ENCODE results near the gene AKAP4. TPM values are rescaled to one million over a fixed set of nuclear protein-coding genes. Genes with fewer than 3 reads are reported as not detected.

Gene AKAP4, protein sequence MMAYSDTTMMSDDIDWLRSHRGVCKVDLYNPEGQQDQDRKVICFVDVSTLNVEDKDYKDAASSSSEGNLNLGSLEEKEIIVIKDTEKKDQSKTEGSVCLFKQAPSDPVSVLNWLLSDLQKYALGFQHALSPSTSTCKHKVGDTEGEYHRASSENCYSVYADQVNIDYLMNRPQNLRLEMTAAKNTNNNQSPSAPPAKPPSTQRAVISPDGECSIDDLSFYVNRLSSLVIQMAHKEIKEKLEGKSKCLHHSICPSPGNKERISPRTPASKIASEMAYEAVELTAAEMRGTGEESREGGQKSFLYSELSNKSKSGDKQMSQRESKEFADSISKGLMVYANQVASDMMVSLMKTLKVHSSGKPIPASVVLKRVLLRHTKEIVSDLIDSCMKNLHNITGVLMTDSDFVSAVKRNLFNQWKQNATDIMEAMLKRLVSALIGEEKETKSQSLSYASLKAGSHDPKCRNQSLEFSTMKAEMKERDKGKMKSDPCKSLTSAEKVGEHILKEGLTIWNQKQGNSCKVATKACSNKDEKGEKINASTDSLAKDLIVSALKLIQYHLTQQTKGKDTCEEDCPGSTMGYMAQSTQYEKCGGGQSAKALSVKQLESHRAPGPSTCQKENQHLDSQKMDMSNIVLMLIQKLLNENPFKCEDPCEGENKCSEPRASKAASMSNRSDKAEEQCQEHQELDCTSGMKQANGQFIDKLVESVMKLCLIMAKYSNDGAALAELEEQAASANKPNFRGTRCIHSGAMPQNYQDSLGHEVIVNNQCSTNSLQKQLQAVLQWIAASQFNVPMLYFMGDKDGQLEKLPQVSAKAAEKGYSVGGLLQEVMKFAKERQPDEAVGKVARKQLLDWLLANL
- not detected for total RNA-seq

DNA sequence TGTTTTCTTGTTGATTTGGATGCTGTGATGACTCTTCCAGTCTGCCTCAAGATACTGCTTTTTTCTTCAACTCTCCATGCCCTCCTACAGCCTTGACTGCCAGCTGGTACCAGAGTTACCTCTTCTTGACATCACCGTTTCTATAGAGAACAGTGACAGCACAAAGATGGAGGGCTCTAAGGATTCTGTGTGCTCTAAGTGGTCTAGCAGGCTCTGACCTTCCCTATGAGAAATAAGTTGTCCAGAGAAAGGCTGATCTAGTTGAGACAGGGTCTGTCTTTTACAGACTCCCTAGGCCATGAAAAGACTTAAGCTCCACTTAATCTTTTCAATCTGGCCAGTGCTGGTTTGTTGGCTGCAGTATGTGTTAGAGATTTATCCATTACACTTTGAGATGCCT lies at the start of gene AKAP4:
Gene AKAP4 (minus strand): TSS at position 101 of the 400 bp plus-strand sequence. CDS start 118 bp downstream, outside the sequence.
- DNase-seq (ENCODE audit: low read depth in 2 of 3, low spot score in 2 of 3) = no peak

DNA sequence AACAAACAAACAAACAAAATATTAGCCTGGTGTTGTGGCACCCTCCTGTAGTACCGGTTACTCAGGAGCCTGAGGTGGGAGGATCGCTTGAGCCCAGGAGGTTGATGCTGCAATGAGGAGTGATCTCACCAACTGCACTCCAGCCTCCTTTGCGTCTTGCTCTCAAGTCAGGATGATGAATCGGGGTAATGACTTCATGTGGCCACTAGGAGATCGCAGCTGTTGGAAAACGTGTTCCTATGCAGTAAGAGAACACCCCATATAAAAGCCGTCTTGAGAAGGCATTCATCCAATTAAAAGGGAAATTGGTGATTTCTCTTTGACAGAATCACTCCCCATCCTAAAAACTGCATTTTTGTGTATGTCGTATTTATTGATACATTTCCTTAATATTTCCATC lies 10.7 kb upstream of the AKAP4 start:
- DNase-seq (ENCODE audit: low read depth in 2 of 3, low spot score in 2 of 3) = peak in 1 of 3 donors; percentile 4

DNA sequence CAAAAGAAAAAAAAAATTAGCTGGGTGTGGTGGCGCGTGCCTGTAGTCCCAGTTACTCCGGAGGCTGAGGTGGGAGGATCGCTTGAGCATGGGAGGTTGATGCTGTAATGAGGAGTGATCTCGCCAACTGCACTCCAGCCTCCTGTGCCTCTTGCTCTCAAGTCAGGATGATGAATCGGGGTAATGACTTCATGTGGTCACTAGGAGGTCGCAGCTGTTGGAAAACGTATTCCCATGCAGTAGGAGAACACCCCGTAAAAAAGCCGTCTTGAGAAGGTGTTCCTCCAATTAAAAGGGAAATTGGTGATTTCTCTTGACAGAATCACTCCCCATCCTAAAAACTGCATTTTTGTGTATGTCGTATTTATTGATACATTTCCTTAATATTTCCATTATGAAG lies 5.9 kb upstream of the AKAP4 start:
- DNase-seq (ENCODE audit: low read depth in 2 of 3, low spot score in 2 of 3) = no peak

DNA sequence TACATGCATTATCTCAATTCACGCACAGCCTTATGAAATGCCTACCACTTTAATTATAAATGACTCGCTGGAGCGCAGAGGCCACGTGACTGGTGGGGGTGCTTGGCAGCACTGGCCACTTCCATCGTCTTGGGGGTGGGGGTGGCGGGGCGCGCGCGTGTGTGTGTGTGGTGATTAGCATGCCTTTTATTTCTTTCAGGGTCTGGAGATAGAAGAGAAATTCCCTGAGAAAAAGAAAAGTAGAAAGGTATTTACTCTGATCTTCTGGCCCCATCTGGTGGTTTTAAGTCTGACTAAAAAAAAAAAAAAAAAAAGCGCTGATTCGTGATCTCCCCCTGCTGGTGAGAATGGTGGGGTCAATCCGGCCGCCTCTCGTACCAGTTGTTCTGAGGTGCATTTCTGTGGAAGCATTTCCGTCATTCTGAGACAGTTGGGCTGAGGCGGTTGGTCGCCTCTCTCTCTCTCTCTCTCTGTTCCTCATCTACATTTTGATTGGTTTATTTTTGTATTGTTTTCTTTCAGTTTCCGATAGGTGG lies 3.6 kb upstream of the AKAP4 start, which contains the start of gene CCNB3:
Gene CCNB3 (plus strand): TSS at position 402 of the 536 bp plus-strand sequence. CDS start 80,399 bp downstream, outside the sequence.
- peak; percentile 36 to 86 (median 75) for DNase-seq (ENCODE audit: low read depth in 2 of 3, low spot score in 2 of 3)

DNA sequence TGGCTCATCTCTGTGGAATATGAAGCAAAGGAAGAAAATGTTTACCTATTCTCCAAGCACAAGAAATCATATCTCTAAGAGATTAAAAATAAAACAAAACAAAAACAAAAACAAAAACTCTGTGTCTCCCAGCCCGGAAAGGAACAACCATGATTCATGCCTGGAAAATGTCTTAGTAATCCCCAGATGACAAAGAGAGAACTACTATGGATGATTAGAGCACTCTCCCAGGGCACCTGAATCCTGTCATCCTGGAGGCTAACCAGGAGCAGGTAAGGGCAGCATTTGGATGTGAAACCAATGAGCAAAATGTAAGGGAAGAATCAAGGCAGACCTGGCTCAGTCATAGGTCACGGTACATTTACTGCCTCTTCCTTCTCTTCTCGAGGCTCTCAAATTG lies 1.7 kb upstream of the AKAP4 start:
- no peak for DNase-seq (ENCODE audit: low read depth in 2 of 3, low spot score in 2 of 3)

DNA sequence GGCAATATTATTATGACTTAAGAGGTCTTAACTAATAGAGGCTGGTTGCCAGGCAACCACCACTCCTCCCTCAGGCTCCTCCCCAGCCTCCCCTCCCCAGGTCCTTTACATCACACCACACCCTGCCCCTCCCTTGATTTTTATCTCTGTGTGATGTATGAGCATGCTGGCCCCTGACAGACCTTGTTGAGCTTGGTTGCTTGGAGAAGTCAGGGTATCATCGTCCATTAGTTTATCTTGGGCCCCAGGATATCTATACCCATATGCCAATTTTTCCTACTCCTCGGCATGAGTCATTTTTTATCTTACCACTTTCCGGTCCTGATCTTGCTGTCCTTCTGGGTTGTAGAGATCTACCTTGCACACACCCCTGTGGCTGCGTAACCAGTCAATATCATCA lies 2.5 kb downstream of the AKAP4 start:
- peak in 1 of 3 donors; percentile 4 for DNase-seq (ENCODE audit: low read depth in 2 of 3, low spot score in 2 of 3)

DNA sequence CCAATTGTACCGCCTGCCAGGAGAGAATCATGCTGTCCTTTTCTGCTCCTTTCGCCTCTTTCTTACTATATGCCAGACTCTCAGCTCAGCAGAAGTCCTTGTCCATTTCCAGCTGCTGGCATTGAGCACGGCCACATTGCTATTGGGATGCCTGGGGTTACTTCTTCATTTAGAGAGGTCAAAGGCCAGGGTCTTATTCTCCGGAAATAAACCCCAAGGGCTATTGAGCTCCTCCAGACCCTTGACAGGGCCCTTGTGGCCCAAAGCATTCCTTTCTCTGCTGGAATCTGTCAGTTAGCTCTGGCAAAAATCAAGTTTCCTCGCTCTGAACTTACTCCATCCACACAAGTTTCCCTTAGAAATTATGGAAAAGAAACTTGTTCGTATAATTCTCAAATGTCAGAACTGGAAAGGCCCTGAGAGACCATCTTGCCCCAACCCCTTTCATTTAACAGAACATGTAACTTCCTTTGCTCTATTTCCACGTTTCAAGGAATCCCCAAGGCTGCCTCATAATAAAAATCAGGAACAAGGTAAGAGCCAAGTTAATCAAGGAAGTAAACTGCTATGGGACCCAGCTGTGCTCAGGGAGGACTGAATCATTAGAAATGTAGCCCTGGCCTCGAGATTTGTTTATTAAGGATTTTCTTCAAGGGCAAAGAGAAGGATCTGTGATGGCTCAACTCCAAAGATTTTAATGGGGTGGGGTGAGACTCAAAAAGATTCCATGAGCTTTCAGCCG lies 11.8 kb downstream of the AKAP4 start:
- no peak for DNase-seq (ENCODE audit: low read depth in 2 of 3, low spot score in 2 of 3)

DNA sequence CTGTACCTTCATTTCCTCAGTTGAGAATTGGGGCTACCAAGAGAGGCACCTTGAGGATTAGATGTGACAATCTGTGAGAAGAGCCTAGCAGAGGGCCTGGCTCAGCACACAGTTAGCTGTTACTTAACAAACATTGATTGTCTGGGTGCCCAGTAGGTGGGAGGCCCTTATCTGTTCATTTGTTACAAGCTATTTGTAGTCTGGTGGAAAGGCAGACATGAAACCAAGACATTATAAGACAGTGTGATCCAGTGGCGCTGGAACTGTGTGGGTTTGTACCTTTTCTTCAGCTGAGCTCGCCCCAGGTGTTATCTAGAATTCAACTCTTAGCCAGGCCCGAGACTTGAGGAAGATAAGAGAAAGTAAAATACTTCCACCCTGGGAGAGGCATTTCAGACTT lies 16.9 kb downstream of the AKAP4 start:
- no peak for DNase-seq (ENCODE audit: low read depth in 2 of 3, low spot score in 2 of 3)

DNA sequence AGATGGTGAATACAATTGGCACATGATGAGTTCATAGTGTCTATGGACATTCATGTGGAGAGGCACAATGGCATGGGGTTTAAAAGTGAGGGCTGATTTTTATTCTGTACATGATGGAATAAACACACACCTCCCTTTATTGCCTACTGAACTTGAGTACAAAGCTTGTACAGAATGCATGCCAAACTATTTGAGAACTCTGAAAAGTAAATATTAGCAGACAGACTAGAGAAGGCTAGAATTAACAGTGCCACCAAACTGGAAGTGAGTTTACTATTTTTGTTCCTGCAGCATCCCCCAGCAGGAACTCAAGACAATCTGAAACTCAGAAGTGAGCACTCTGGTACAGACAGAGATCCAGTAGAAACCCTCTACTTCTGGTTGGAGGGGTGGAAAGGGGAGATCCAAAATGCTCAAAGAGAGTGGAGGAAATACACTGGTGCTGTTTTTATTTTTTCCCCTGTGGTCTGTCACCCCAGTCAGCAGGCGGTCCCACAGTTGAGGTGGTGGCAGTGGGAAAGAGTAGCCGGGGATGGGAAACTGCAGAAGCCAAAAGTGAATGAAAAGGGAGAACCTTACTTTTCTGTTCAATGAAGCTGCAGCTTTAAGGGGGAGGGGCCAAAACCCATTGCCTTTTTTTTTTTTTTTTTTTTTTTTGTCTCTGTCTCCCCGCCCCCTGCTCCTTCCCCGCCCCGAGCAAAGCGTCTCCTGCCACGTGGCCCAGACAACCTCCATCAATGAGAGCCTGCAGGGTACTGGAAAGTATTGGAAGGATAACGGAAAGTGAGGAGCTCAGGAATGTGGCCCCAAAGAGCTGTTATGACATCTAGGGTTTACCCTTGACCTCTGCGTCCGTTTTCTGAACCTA lies 20.5 kb downstream of the AKAP4 start:
- no peak for DNase-seq (ENCODE audit: low read depth in 2 of 3, low spot score in 2 of 3)

DNA sequence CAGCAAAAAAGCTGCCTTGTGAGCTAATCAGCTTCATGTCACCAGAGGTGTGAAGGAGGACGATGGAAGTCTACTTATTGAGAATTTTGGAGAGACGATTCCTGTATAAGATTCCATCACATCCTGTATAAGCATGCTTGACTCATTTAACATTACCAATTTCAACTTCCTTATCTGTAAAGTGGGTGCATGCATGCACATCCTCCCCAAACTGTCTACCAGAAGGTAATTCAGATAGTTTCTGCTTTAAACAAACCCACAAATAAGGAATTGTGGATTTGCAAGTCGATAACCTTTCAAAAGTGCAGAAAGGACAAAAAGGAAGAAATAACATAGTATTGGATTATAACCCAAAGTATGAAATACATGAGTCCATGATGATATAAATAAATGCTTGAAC lies 31.1 kb downstream of the AKAP4 start:
- DNase-seq (ENCODE audit: low read depth in 2 of 3, low spot score in 2 of 3) = no peak

DNA sequence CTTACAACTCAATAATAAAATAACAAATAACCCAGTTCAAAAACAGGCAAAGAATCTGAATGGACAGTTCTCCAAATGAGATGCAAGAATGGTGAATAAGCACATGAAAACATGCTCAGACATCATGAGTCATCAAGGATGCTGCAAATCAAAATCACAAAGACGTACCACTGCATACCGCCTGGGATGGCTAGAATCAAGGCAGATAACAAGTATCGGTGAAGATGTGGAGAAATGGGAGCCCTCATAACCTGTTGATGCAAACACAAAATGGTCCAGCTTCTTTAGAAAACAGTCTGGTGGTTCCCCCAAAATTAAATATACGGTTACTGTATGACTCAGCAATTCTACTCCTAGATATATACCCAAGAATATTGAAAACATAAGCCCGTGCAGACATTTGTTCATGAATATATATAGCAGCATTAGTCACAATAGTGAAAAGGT lies 32.5 kb downstream of the AKAP4 start:
- peak in 1 of 3 donors; percentile 6 for DNase-seq (ENCODE audit: low read depth in 2 of 3, low spot score in 2 of 3)

DNA sequence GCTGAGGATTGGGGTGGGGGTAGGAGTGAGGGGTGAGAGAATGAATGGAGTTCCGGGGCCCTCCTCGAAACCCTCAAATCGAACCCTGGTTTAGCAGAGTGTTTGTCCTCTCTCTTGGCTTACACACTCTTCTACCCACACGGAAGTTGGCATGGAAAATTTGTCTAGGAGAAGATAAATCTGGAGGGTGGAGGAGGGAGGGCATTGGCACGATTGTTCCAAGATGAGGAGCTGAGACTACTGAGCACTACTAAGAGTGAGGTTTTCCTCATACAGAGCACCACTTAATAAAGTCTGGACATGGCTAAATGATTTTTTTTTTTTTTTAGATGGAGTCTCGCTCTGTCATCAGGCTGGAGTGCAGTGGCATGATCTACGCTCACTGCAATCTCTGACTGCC lies 33.4 kb downstream of the AKAP4 start:
- DNase-seq (ENCODE audit: low read depth in 2 of 3, low spot score in 2 of 3) = no peak

DNA sequence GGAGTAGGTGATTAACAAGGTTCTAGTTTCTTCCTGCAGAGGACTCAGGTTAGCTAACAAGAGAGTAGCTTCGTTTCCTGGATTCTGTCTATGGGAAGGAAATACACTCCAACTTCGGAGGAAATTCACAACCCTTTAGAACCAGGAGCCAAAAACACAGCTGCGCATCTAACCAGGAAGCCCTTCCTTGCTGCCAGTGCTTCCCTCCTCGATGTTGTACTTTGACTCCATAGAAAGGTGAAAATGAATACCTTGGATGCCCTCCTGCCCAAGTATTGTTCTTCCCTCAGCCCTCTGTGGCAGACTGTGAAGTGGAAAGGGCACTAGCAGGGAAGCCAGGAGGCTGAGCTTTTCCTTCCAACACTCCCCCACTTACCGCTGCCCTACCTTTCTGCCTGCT lies 35.1 kb downstream of the AKAP4 start:
- DNase-seq (ENCODE audit: low read depth in 2 of 3, low spot score in 2 of 3) = no peak

DNA sequence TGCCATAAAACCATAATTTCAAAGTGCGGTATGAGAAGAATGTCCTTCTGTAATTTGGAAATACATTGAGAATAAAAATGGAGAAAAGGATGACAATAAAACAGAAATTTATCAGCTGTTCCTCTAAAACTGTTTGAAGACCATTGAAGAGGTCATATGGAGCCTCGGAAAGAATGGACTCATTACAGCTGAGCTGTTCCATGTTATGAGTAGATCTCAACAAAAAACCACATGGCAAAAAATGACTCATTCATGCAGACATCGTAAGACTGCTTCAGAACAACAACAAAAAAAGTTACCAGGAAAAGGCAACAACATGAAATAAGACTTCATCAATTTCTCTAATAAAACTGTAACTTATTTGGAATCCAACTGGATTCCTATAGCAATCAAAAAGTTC lies 39.7 kb downstream of the AKAP4 start:
- DNase-seq (ENCODE audit: low read depth in 2 of 3, low spot score in 2 of 3) = no peak

DNA sequence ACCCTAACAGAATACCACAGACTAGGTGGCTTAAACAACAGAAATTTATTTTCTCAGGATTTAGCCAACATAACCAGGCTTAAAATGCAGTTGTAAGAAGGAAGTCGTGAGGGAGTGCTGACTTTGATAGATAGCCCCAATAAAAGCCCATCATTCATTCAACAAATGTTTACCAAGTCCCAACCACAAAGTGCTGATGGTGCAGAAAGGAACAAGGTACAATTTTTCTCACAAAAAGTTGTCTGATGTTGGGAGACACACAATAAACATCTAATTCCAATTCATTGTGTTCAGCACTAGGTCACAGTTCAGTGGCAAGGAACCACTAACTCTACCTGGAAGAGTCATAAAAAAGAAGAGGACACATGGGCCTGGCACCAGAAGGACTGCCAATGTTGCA lies 42.2 kb downstream of the AKAP4 start:
- DNase-seq (ENCODE audit: low read depth in 2 of 3, low spot score in 2 of 3) = no peak

DNA sequence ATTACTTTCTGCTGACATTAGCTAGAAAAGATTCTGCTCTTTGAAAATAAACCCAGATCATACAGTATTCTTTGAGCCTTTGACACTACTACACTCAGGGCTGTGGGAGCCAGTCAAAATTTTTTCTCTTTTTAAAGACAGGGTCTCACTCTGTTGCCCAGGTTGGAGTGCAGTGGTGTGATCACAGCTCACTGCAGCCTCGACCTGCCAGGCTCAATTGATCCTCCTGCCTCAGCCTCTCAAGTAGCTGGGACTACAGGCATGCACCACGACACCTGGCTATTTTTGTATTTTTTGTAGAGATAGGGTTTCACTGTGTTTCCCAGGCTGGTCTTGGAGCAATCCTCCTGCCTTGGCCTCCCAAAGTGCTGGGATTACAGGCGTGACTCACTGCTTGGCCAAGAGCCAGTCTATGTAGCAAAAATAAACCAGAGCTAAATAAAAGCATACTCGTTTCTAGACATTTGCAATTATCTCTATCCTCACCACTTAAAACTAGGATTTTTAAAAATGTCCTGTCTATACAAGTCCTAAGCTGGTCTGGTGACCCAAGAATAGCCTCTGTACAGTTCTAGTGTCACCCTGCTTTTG lies 43.2 kb downstream of the AKAP4 start:
- no peak for DNase-seq (ENCODE audit: low read depth in 2 of 3, low spot score in 2 of 3)

DNA sequence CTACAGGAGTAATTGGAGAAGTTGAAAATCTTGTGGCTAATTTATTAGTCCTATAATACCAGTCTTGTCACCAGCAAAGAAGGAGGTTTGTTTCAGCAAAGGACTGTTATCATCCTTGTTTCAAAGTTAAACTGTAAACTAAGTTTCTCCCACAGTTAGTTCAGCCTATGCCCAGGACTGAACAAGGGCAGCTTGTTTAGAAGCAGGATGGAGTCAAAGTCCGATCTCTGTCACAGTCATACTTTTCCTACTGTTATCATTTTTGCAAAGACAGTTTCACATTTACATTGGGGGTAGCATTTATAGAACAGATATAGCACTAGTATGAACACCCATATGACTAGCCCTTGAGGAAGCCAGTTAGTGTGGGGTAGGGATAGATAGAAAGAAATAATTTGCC lies 46.4 kb downstream of the AKAP4 start:
- no peak for DNase-seq (ENCODE audit: low read depth in 2 of 3, low spot score in 2 of 3)

DNA sequence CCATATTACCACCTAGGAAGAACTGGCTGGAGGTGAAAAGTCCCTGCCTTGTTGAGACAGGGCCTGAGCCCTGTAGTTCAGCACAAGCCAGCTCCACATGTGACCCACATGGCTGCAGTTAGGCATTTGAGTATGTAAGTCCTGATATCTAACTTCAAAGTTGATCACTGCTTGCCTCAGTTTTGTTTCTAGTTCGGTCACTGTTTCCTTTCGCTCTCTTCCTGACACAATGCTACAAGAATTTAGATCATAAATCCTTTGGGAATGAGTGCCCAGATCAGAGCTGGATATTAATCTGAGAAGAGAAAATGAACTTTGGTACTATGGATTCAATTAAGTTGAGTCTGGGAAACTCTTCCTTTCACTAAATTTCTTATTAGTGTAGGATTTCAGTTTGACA lies 48.4 kb downstream of the AKAP4 start:
- DNase-seq (ENCODE audit: low read depth in 2 of 3, low spot score in 2 of 3) = no peak

DNA sequence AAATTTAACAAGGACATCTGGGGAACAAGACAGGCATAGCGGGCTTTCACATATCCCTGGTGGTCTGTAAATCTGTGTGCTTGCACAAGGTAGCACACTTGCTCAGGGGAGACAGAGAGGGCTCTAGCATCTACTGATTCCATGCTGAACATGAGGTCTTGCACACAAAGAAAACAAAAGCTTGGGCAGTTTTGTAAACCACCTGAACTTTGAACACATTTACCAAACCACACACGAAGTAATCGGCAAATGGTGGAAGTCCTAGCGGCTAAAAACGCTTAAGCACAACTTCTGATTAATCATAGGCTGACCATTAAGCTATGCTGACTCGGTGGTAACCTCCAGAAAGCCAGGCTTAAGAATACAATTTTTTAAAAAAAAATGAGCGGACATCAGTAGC lies 52.8 kb downstream of the AKAP4 start:
- DNase-seq (ENCODE audit: low read depth in 2 of 3, low spot score in 2 of 3) = no peak

All from hematopoietic multipotent progenitor cell (in vitro differentiated cells).